ENCODE results near the gene ABCA13. TPM values are rescaled to one million over a fixed set of nuclear protein-coding genes. Genes with fewer than 3 reads are reported as not detected.
A peak's percentile ranks its signal among the peaks of the same experiment; 100 is the strongest.

ABCA13 gene
- total RNA-seq, 2 experiments from 2014 or later, result not detected

GRCh38 chr7:48154792-48155413 lies 16.4 kb upstream of the ABCA13 start:
- ChIA-PET CTCF (interaction anchor here (0.6 to 2.6 kb wide), 12 partner anchors 14 to 226 kb away, joined by 3 to 50 read pairs (median 4); partner anchors contain the start of gene PKD1L1), POLR2A (interaction anchor here (1.8 kb wide), 1 partner anchor 210 kb away, joined by 11 read pairs; no protein-coding TSS in a partner anchor)
- no peak overlapping the region for H3K27ac Mint-ChIP-seq
- H3K9me3 Mint-ChIP-seq, result no peaks in the 10 kb centered on the region
- H3K27me3 Mint-ChIP-seq, result peaks cover 33% of the 10 kb centered on the region
- H3K4me1 Mint-ChIP-seq, result peaks cover 2% of the 10 kb centered on the region
- no peak overlapping the region for H3K4me3 Mint-ChIP-seq
- no peaks in the 10 kb centered on the region for H3K36me3 Mint-ChIP-seq (ENCODE audit: low read depth)
- peak; percentile 53 for DNase-seq

- peaks cover 24% of the 10 kb centered on the region for H3K27me3 Mint-ChIP-seq
- POLR2A ChIA-PET, result no interaction called here
- no peaks in the 10 kb centered on the region for H3K9me3 Mint-ChIP-seq
Observed at GRCh38 chr7:48158404-48158803, 12.9 kb upstream of the ABCA13 start.

GRCh38 chr7:48161407-48162125 lies 9.7 kb upstream of the ABCA13 start:
- no peak overlapping the region for H3K27ac Mint-ChIP-seq
- POLR2A ChIA-PET, result no interaction called here
- no peaks in the 10 kb centered on the region for H3K36me3 Mint-ChIP-seq (ENCODE audit: low read depth)
- H3K4me3 Mint-ChIP-seq, result no peak overlapping the region
- CTCF ChIA-PET, result no interaction called here
- H3K27me3 Mint-ChIP-seq, result peaks cover 29% of the 10 kb centered on the region
- no peak for DNase-seq
- H3K9me3 Mint-ChIP-seq, result no peaks in the 10 kb centered on the region
- H3K4me1 Mint-ChIP-seq, result peaks cover 5% of the 10 kb centered on the region

More at GRCh38 chr7:48158404-48158803, 12.9 kb upstream of the ABCA13 start:
- H3K4me1 Mint-ChIP-seq, result peaks cover 7% of the 10 kb centered on the region
- H3K36me3 Mint-ChIP-seq (ENCODE audit: low read depth), result no peaks in the 10 kb centered on the region
- no peak for DNase-seq
- CTCF ChIA-PET, result interaction anchor here (1.3 kb wide), 1 partner anchor 213 kb away, joined by 6 read pairs; no protein-coding TSS in a partner anchor
- H3K27ac Mint-ChIP-seq, result no peak overlapping the region
- H3K4me3 Mint-ChIP-seq, result no peak overlapping the region

GRCh38 chr7:48165157-48165556 lies 6.1 kb upstream of the ABCA13 start:
- Mint-ChIP-seq H3K27ac (no peak overlapping the region), H3K4me3 (no peak overlapping the region), H3K4me1 (peaks cover 5% of the 10 kb centered on the region), H3K36me3 (ENCODE audit: low read depth) (no peaks in the 10 kb centered on the region), H3K9me3 (no peaks in the 10 kb centered on the region), H3K27me3 (peaks cover 28% of the 10 kb centered on the region)
- DNase-seq, result no peak
- ChIA-PET POLR2A (no interaction called here), CTCF (no interaction called here)

GRCh38 chr7:48168159-48168558 lies 3.1 kb upstream of the ABCA13 start:
- Mint-ChIP-seq H3K4me3 (no peak overlapping the region), H3K9me3 (no peaks in the 10 kb centered on the region), H3K4me1 (no peaks in the 10 kb centered on the region), H3K36me3 (ENCODE audit: low read depth) (no peaks in the 10 kb centered on the region), H3K27ac (no peak overlapping the region), H3K27me3 (peaks cover 34% of the 10 kb centered on the region)
- ChIA-PET POLR2A (no interaction called here), CTCF (no interaction called here)
- no peak for DNase-seq

- Mint-ChIP-seq H3K27me3 (peaks cover 24% of the 10 kb centered on the region), H3K9me3 (no peaks in the 10 kb centered on the region), H3K27ac (no peak overlapping the region), H3K4me3 (no peak overlapping the region), H3K36me3 (ENCODE audit: low read depth) (no peaks in the 10 kb centered on the region), H3K4me1 (no peaks in the 10 kb centered on the region)
- POLR2A ChIA-PET, result no interaction called here
- no peak for DNase-seq
- CTCF ChIA-PET, result no interaction called here
Observed at GRCh38 chr7:48170506-48170905, 752 bp upstream of the ABCA13 start.

- Mint-ChIP-seq H3K9me3 (no peaks in the 10 kb centered on the region), H3K4me1 (no peaks in the 10 kb centered on the region), H3K27ac (no peak overlapping the region), H3K27me3 (peaks cover 21% of the 10 kb centered on the region), H3K36me3 (ENCODE audit: low read depth) (no peaks in the 10 kb centered on the region), H3K4me3 (no peak overlapping the region)
- ChIA-PET POLR2A (no interaction called here), CTCF (no interaction called here)
- no peak for DNase-seq
Observed at GRCh38 chr7:48173313-48173712, 2.1 kb downstream of the ABCA13 start.

GRCh38 chr7:48173756-48174382 lies 2.6 kb downstream of the ABCA13 start:
- no peaks in the 10 kb centered on the region for H3K4me1 Mint-ChIP-seq
- ChIA-PET CTCF (no interaction called here), POLR2A (no interaction called here)
- H3K9me3 Mint-ChIP-seq, result no peaks in the 10 kb centered on the region
- no peak overlapping the region for H3K27ac Mint-ChIP-seq
- DNase-seq, result no peak
- no peaks in the 10 kb centered on the region for H3K36me3 Mint-ChIP-seq (ENCODE audit: low read depth)
- H3K4me3 Mint-ChIP-seq, result no peak overlapping the region
- peaks cover 20% of the 10 kb centered on the region for H3K27me3 Mint-ChIP-seq

- Mint-ChIP-seq H3K27me3 (peaks cover 17% of the 10 kb centered on the region), H3K27ac (no peak overlapping the region), H3K4me3 (no peak overlapping the region), H3K36me3 (ENCODE audit: low read depth) (no peaks in the 10 kb centered on the region), H3K4me1 (no peaks in the 10 kb centered on the region), H3K9me3 (no peaks in the 10 kb centered on the region)
- DNase-seq, result no peak
- ChIA-PET CTCF (interaction anchor here (0.6 kb wide), 1 partner anchor 22 kb away, joined by 3 read pairs; no protein-coding TSS in a partner anchor), POLR2A (no interaction called here)
Observed at GRCh38 chr7:48175019-48175418, 3.8 kb downstream of the ABCA13 start.

- ChIA-PET POLR2A (no interaction called here), CTCF (interaction anchor here (1.0 kb wide), 1 partner anchor 232 kb away, joined by 3 read pairs; no protein-coding TSS in a partner anchor)
- H3K9me3 Mint-ChIP-seq, result no peaks in the 10 kb centered on the region
- H3K27me3 Mint-ChIP-seq, result peaks cover 14% of the 10 kb centered on the region
- DNase-seq, result no peak
- H3K36me3 Mint-ChIP-seq (ENCODE audit: low read depth), result no peaks in the 10 kb centered on the region
- no peaks in the 10 kb centered on the region for H3K4me1 Mint-ChIP-seq
- H3K4me3 Mint-ChIP-seq, result no peak overlapping the region
- no peak overlapping the region for H3K27ac Mint-ChIP-seq
Observed at GRCh38 chr7:48176356-48176893, 5.2 kb downstream of the ABCA13 start.

- DNase-seq, result no peak
- ChIA-PET CTCF (interaction anchor here (1.0 kb wide), 1 partner anchor 232 kb away, joined by 3 read pairs; no protein-coding TSS in a partner anchor), POLR2A (no interaction called here)
- Mint-ChIP-seq H3K27ac (no peak overlapping the region), H3K9me3 (no peaks in the 10 kb centered on the region), H3K27me3 (peaks cover 12% of the 10 kb centered on the region), H3K4me1 (no peaks in the 10 kb centered on the region), H3K36me3 (ENCODE audit: low read depth) (no peaks in the 10 kb centered on the region), H3K4me3 (no peak overlapping the region)
Observed at GRCh38 chr7:48177271-48177670, 6.0 kb downstream of the ABCA13 start.

GRCh38 chr7:48179496-48180030 lies 8.3 kb downstream of the ABCA13 start:
- Mint-ChIP-seq H3K27me3 (peaks cover 9% of the 10 kb centered on the region), H3K9me3 (no peaks in the 10 kb centered on the region), H3K4me3 (no peak overlapping the region), H3K4me1 (peaks cover 13% of the 10 kb centered on the region), H3K36me3 (ENCODE audit: low read depth) (no peaks in the 10 kb centered on the region), H3K27ac (no peak overlapping the region)
- DNase-seq, result no peak
- ChIA-PET POLR2A (no interaction called here), CTCF (no interaction called here)

GRCh38 chr7:48180981-48181380 lies 9.7 kb downstream of the ABCA13 start:
- DNase-seq, result no peak
- POLR2A ChIA-PET, result interaction anchor here (0.6 kb wide), 1 partner anchor 66 kb away, joined by 4 read pairs; no protein-coding TSS in a partner anchor
- Mint-ChIP-seq H3K36me3 (ENCODE audit: low read depth) (no peaks in the 10 kb centered on the region), H3K4me3 (no peak overlapping the region), H3K27me3 (peaks cover 3% of the 10 kb centered on the region), H3K4me1 (peaks cover 13% of the 10 kb centered on the region), H3K27ac (no peak overlapping the region), H3K9me3 (no peaks in the 10 kb centered on the region)
- CTCF ChIA-PET, result no interaction called here
